Epithelial cell of proximal tubule (primary cell): Measurements from ENCODE around the gene RAI1. TPM values are rescaled to one million over a fixed set of nuclear protein-coding genes. Genes with fewer than 3 reads are reported as not detected.

ENCODE experiments used
- DNase-seq: peaks from one replicate; pipeline ENCODE4 v3.0.0-alpha.2; 2011; ENCODE audit warnings: low read depth
- H3K4me3 ChIP-seq: 2 replicates; pipeline ENCODE4 v1.5.1; 2011; ENCODE audit warnings: low read depth, mild to moderate bottlenecking, low read length
- CTCF ChIP-seq: conservative IDR thresholded peaks from 2 replicates; pipeline ENCODE4 v1.5.1; 2012; ENCODE audit warnings: low read depth, mild to moderate bottlenecking, low read length
- total RNA-seq: library from RNA; depleted of rRNA; stranded (reverse); fragments of >200 nt; gene quantifications from 2 replicates; pipeline ENCODE4 v1.2.3, GENCODE V29; 2015

The RAI1 gene
- total RNA-seq, 1 donor from 2014 or later = 13.7 TPM

- TF ChIP-seq CTCF = no peak
These were observed 117.5 kb downstream of the RAI1 start for GRCh38 chr17:17798573-17799255.

GRCh38 chr17:17800504-17801021 is 119.3 kb downstream of the RAI1 start:
- TF ChIP-seq CTCF = no peak
- no peak overlapping the region for H3K4me3 ChIP-seq
- DNase-seq = no peak

More at GRCh38 chr17:17798573-17799255, 117.5 kb downstream of the RAI1 start:
- DNase-seq = no peak
- no peak overlapping the region for H3K4me3 ChIP-seq

GRCh38 chr17:17801800-17802481 is 120.7 kb downstream of the RAI1 start:
- no peak for DNase-seq
- H3K4me3 ChIP-seq = no peak overlapping the region
- no peak for TF ChIP-seq CTCF

- TF ChIP-seq CTCF = no peak
- DNase-seq = no peak
- no peak overlapping the region for H3K4me3 ChIP-seq
These were observed 122.7 kb downstream of the RAI1 start for GRCh38 chr17:17804007-17804406.

GRCh38 chr17:17805575-17805974 is 124.3 kb downstream of the RAI1 start:
- DNase-seq = no peak
- no peak overlapping the region for H3K4me3 ChIP-seq

GRCh38 chr17:17806035-17806434 is 124.8 kb downstream of the RAI1 start:
- DNase-seq = no peak
- H3K4me3 ChIP-seq = no peak overlapping the region
- TF ChIP-seq CTCF = no peak

More at GRCh38 chr17:17805575-17805974, 124.3 kb downstream of the RAI1 start:
- no peak for TF ChIP-seq CTCF
